Adipocyte (in vitro differentiated cells): ENCODE data around the gene FMNL2.

Experiments
- DNase-seq: peaks from one replicate; pipeline ENCODE4 v3.0.0-alpha.2; 2015; ENCODE audit warnings: low read depth
- H3K27me3 ChIP-seq: replicated peaks from 2 replicates; pipeline ENCODE4 v1.7.0; 2013; ENCODE audit warnings: mild to moderate bottlenecking, low read length, moderate library complexity; ENCODE audit not compliant: control insufficient read depth, insufficient read depth
- H3K36me3 ChIP-seq: 2 replicates; pipeline ENCODE4 v1.7.0; 2013; ENCODE audit warnings: low read length, mild to moderate bottlenecking, moderate library complexity; ENCODE audit not compliant: control insufficient read depth, insufficient read depth, severe bottlenecking
- H3K4me1 ChIP-seq: 2 replicates; pipeline ENCODE4 v1.7.0; 2013; ENCODE audit warnings: mild to moderate bottlenecking, low read length, moderate library complexity; ENCODE audit not compliant: control insufficient read depth, insufficient read depth
- H3K4me3 ChIP-seq: 2 replicates; pipeline ENCODE4 v1.7.0; 2013; ENCODE audit warnings: mild to moderate bottlenecking, low read length, moderate library complexity
- H3K9ac ChIP-seq: 2 replicates; pipeline ENCODE4 v1.7.0; 2013; ENCODE audit warnings: mild to moderate bottlenecking, low read length, moderate library complexity
- H3K9me3 ChIP-seq: 2 replicates; pipeline ENCODE4 v1.7.0; 2013; ENCODE audit warnings: mild to moderate bottlenecking, low read length, moderate library complexity; ENCODE audit not compliant: control insufficient read depth

Gene FMNL2

GRCh38 chr2:152493417-152493816, 158.4 kb downstream of the FMNL2 start:
- no peaks in the 10 kb centered on the region for H3K36me3 ChIP-seq
- H3K9ac ChIP-seq = no peak overlapping the region
- H3K9me3 ChIP-seq = no peaks in the 10 kb centered on the region
- H3K27me3 ChIP-seq = no peaks in the 10 kb centered on the region
- no peak for DNase-seq
- H3K4me3 ChIP-seq = no peak overlapping the region
- H3K4me1 ChIP-seq = peaks cover 58% of the 10 kb centered on the region

GRCh38 chr2:152493945-152494528, 159.1 kb downstream of the FMNL2 start:
- Histone ChIP-seq H3K9me3 (no peaks in the 10 kb centered on the region), H3K27me3 (no peaks in the 10 kb centered on the region), H3K4me3 (no peak overlapping the region), H3K36me3 (no peaks in the 10 kb centered on the region), H3K9ac (no peak overlapping the region), H3K4me1 (peaks cover 65% of the 10 kb centered on the region)
- DNase-seq = no peak

GRCh38 chr2:152496371-152496770, 161.4 kb downstream of the FMNL2 start:
- no peaks in the 10 kb centered on the region for H3K9me3 ChIP-seq
- no peaks in the 10 kb centered on the region for H3K36me3 ChIP-seq
- DNase-seq = no peak
- H3K4me1 ChIP-seq = peaks cover 68% of the 10 kb centered on the region
- H3K27me3 ChIP-seq = no peaks in the 10 kb centered on the region
- H3K4me3 ChIP-seq = no peak overlapping the region
- H3K9ac ChIP-seq = no peak overlapping the region

- Histone ChIP-seq H3K36me3 (no peaks in the 10 kb centered on the region), H3K4me1 (peaks cover 63% of the 10 kb centered on the region), H3K9ac (no peak overlapping the region), H3K4me3 (no peak overlapping the region), H3K27me3 (no peaks in the 10 kb centered on the region), H3K9me3 (no peaks in the 10 kb centered on the region)
- DNase-seq = no peak
These were observed 162.6 kb downstream of the FMNL2 start for GRCh38 chr2:152497481-152498052.

GRCh38 chr2:152499331-152499816, 164.4 kb downstream of the FMNL2 start:
- DNase-seq = no peak
- H3K4me3 ChIP-seq = peak overlapping the region; percentile 71
- peak overlapping the region; percentile 76 for H3K9ac ChIP-seq
- H3K9me3 ChIP-seq = no peaks in the 10 kb centered on the region
- no peaks in the 10 kb centered on the region for H3K36me3 ChIP-seq
- H3K27me3 ChIP-seq = no peaks in the 10 kb centered on the region
- peaks cover 46% of the 10 kb centered on the region for H3K4me1 ChIP-seq

- peak overlapping the region; percentile 71 for H3K4me3 ChIP-seq
- peaks cover 51% of the 10 kb centered on the region for H3K4me1 ChIP-seq
- no peaks in the 10 kb centered on the region for H3K27me3 ChIP-seq
- H3K9me3 ChIP-seq = no peaks in the 10 kb centered on the region
- H3K9ac ChIP-seq = peak overlapping the region; percentile 76
- peak; percentile 59 for DNase-seq
- no peaks in the 10 kb centered on the region for H3K36me3 ChIP-seq
These were observed 165.1 kb downstream of the FMNL2 start for GRCh38 chr2:152499896-152500735.

GRCh38 chr2:152500772-152501171, 165.8 kb downstream of the FMNL2 start:
- Histone ChIP-seq H3K4me3 (peak overlapping the region; percentile 55), H3K9me3 (no peaks in the 10 kb centered on the region), H3K9ac (peak overlapping the region; percentile 51), H3K4me1 (peaks cover 57% of the 10 kb centered on the region), H3K27me3 (no peaks in the 10 kb centered on the region), H3K36me3 (no peaks in the 10 kb centered on the region)
- DNase-seq = no peak

- no peaks in the 10 kb centered on the region for H3K9me3 ChIP-seq
- H3K9ac ChIP-seq = peak overlapping the region; percentile 51
- no peak overlapping the region for H3K4me3 ChIP-seq
- no peaks in the 10 kb centered on the region for H3K27me3 ChIP-seq
- DNase-seq = no peak
- H3K4me1 ChIP-seq = peaks cover 61% of the 10 kb centered on the region
- H3K36me3 ChIP-seq = no peaks in the 10 kb centered on the region
These were observed 166.7 kb downstream of the FMNL2 start for GRCh38 chr2:152501666-152502065.

- Histone ChIP-seq H3K4me1 (peaks cover 41% of the 10 kb centered on the region), H3K9me3 (no peaks in the 10 kb centered on the region), H3K27me3 (no peaks in the 10 kb centered on the region), H3K9ac (peak overlapping the region; percentile 58), H3K4me3 (peak overlapping the region; percentile 71), H3K36me3 (no peaks in the 10 kb centered on the region)
- no peak for DNase-seq
These were observed 169.6 kb downstream of the FMNL2 start for GRCh38 chr2:152504618-152505017.

- DNase-seq = no peak
- no peaks in the 10 kb centered on the region for H3K36me3 ChIP-seq
- H3K4me3 ChIP-seq = peak overlapping the region; percentile 71
- no peaks in the 10 kb centered on the region for H3K27me3 ChIP-seq
- peak overlapping the region; percentile 58 for H3K9ac ChIP-seq
- no peaks in the 10 kb centered on the region for H3K9me3 ChIP-seq
- H3K4me1 ChIP-seq = peaks cover 36% of the 10 kb centered on the region
These were observed 170.5 kb downstream of the FMNL2 start for GRCh38 chr2:152505495-152505906.

- Histone ChIP-seq H3K9me3 (no peaks in the 10 kb centered on the region), H3K4me3 (no peak overlapping the region), H3K9ac (no peak overlapping the region), H3K36me3 (no peaks in the 10 kb centered on the region), H3K4me1 (peaks cover 22% of the 10 kb centered on the region), H3K27me3 (no peaks in the 10 kb centered on the region)
- no peak for DNase-seq
These were observed 171.9 kb downstream of the FMNL2 start for GRCh38 chr2:152506843-152507242.
